HEK293 (cell line): Measurements from ENCODE around the gene YIF1B.
A peak's percentile ranks its signal among the peaks of the same experiment; 100 is the strongest.

Experiments used
- CTCF ChIA-PET: fragments of 350-600 bp; formaldehyde crosslinking; extraction: SDS; loops from one replicate; lab custom pipeline; 2021; ENCODE audit warnings: antibody characterized with exemption; lab: Yijun Ruan, JAX
- POLR2A ChIA-PET: fragments of 300-600 bp; formaldehyde crosslinking; extraction: SDS; loops from one replicate; lab custom pipeline; 2020; ENCODE audit warnings: antibody characterized with exemption, inconsistent platforms; lab: Yijun Ruan, JAX
- H3K27ac ChIP-seq: fragments of 200-500 bp; sonication (Bioruptor generic); 2 replicates; pipeline ENCODE4 v1.5.1; 2014; ENCODE audit warnings: low read depth, low read length, control low read depth, inconsistent platforms; ENCODE audit errors: extremely low read depth
- H3K36me3 ChIP-seq, 2 experiments: fragments of 200-500 bp in 1 of 2; sonication (Bioruptor generic) in 1 of 2; 1 replicate in 1 of 2; 2 replicates in 1 of 2; pipeline ENCODE4 v1.5.1; 2014 to 2017; ENCODE audit warnings: inconsistent platforms in 2 of 2, low read length in 2 of 2; ENCODE audit not compliant: control insufficient read depth in 2 of 2, insufficient read depth in 1 of 2
- H3K4me1 ChIP-seq: fragments of 200-500 bp; sonication (Bioruptor generic); 2 replicates; pipeline ENCODE4 v1.5.1; 2014; ENCODE audit warnings: mild to moderate bottlenecking, low read length, inconsistent platforms; ENCODE audit not compliant: control insufficient read depth, insufficient read depth
- H3K4me3 ChIP-seq: 2 replicates; pipeline ENCODE4 v1.5.1; 2011; ENCODE audit warnings: low read depth, mild to moderate bottlenecking, control low read depth, low read length, moderate library complexity
- H3K9me3 ChIP-seq: fragments of 200-500 bp; sonication (Bioruptor generic); 2 replicates; pipeline ENCODE4 v1.5.1; 2014; ENCODE audit warnings: low read depth, low read length, inconsistent platforms; ENCODE audit not compliant: control insufficient read depth, insufficient read depth
- EGR2 ChIP-seq: fragments of 450-650 bp; formaldehyde crosslinking; IDR thresholded peaks from 2 replicates; pipeline ENCODE4 v1.5.1; 2016; ENCODE audit warnings: low read depth, missing biosample characterization, missing genetic modification characterization
- GLI2 ChIP-seq: fragments of 450-650 bp; formaldehyde crosslinking; IDR thresholded peaks from 2 replicates; pipeline ENCODE4; 2017; ENCODE audit warnings: missing biosample characterization, missing genetic modification characterization, low read depth, borderline replicate concordance
- KLF1 ChIP-seq: fragments of 450-650 bp; formaldehyde crosslinking; IDR thresholded peaks from 2 replicates; pipeline ENCODE4 v1.5.1; 2016; ENCODE audit warnings: missing biosample characterization, missing genetic modification characterization
- KLF9 ChIP-seq: fragments of 450-650 bp; formaldehyde crosslinking; IDR thresholded peaks from 2 replicates; pipeline ENCODE4 v1.5.1; 2016; ENCODE audit warnings: missing biosample characterization, missing genetic modification characterization, low read depth
- SETDB1 ChIP-seq: IDR thresholded peaks from one replicate; pipeline ENCODE4 v1.6.1; 2017; ENCODE audit warnings: mild to moderate bottlenecking, low read length, moderate library complexity, mixed read lengths; ENCODE audit not compliant: insufficient read length
- TCF7L2 ChIP-seq: IDR thresholded peaks from 2 replicates; pipeline ENCODE4 v1.6.1; 2011; ENCODE audit warnings: low read depth, mild to moderate bottlenecking, inconsistent platforms, low read length, moderate library complexity, borderline replicate concordance
- ZBTB10 ChIP-seq: fragments of 450-650 bp; formaldehyde crosslinking; IDR thresholded peaks from 2 replicates; pipeline ENCODE4 v1.5.1; 2016; ENCODE audit warnings: missing biosample characterization, missing genetic modification characterization
- ZBTB21 ChIP-seq: fragments of 450-650 bp; formaldehyde crosslinking; IDR thresholded peaks from 2 replicates; pipeline ENCODE4 v1.5.1; 2017; ENCODE audit warnings: missing biosample characterization, missing genetic modification characterization
- ZFHX2 ChIP-seq: fragments of 450-650 bp; formaldehyde crosslinking; conservative IDR thresholded peaks from 2 replicates; pipeline ENCODE4 v1.5.1; 2016; ENCODE audit warnings: missing biosample characterization, missing genetic modification characterization
- ZIC2 ChIP-seq: fragments of 450-650 bp; formaldehyde crosslinking; IDR thresholded peaks from 2 replicates; pipeline ENCODE4 v1.5.1; 2016; ENCODE audit warnings: missing biosample characterization, missing genetic modification characterization
- ZNF23 ChIP-seq: fragments of 450-650 bp; formaldehyde crosslinking; IDR thresholded peaks from 2 replicates; pipeline ENCODE4 v1.5.1; 2016; ENCODE audit warnings: missing biosample characterization, missing genetic modification characterization, borderline replicate concordance
- ZNF239 ChIP-seq: fragments of 450-650 bp; formaldehyde crosslinking; IDR thresholded peaks from 2 replicates; pipeline ENCODE4 v1.5.1; 2016; ENCODE audit warnings: missing biosample characterization, missing genetic modification characterization
- ZNF24 ChIP-seq: fragments of 450-650 bp; formaldehyde crosslinking; IDR thresholded peaks from 2 replicates; pipeline ENCODE4 v1.5.1; 2016; ENCODE audit warnings: missing biosample characterization, missing genetic modification characterization
- ZNF280D ChIP-seq: fragments of 450-650 bp; formaldehyde crosslinking; IDR thresholded peaks from 2 replicates; pipeline ENCODE4 v1.5.1; 2016; ENCODE audit warnings: missing biosample characterization, missing genetic modification characterization
- ZNF501 ChIP-seq: fragments of 450-650 bp; formaldehyde crosslinking; IDR thresholded peaks from 2 replicates; pipeline ENCODE4 v1.5.1; 2016; ENCODE audit warnings: missing biosample characterization, missing genetic modification characterization
- ZNF670 ChIP-seq: fragments of 450-650 bp; formaldehyde crosslinking; IDR thresholded peaks from 2 replicates; pipeline ENCODE4 v1.5.1; 2016; ENCODE audit warnings: missing biosample characterization, missing genetic modification characterization, low read depth
- ZNF701 ChIP-seq: fragments of 450-650 bp; formaldehyde crosslinking; IDR thresholded peaks from 2 replicates; pipeline ENCODE4 v1.5.1; 2016; ENCODE audit warnings: missing biosample characterization, missing genetic modification characterization
- ZNF776 ChIP-seq: fragments of 450-650 bp; formaldehyde crosslinking; IDR thresholded peaks from 2 replicates; pipeline ENCODE4 v1.5.0; 2017; ENCODE audit warnings: missing biosample characterization, missing genetic modification characterization, borderline replicate concordance
- ZNF830 ChIP-seq: fragments of 450-650 bp; IDR thresholded peaks from 2 replicates; pipeline ENCODE4 v1.5.0; 2018; ENCODE audit warnings: missing biosample characterization, missing genetic modification characterization, low read depth, mild to moderate bottlenecking, moderate library complexity
- ZNF837 ChIP-seq: fragments of 450-650 bp; formaldehyde crosslinking; IDR thresholded peaks from 2 replicates; pipeline ENCODE4 v1.5.1; 2016; ENCODE audit warnings: missing biosample characterization, missing genetic modification characterization
- TF ChIP-seq, protein P1 (sequence below): fragments of 450-650 bp; formaldehyde crosslinking; IDR thresholded peaks from 2 replicates; pipeline ENCODE4 v1.5.1; 2016; ENCODE audit warnings: missing biosample characterization, missing genetic modification characterization

YIF1B gene

GRCh38 chr19:38288123-38288855, 27.5 kb downstream of the YIF1B start:
- peaks cover 62 to 81% of the 10 kb centered on the region in 2 experiments for H3K36me3 ChIP-seq

GRCh38 chr19:38287604-38288003, 28.1 kb downstream of the YIF1B start:
- CTCF ChIA-PET, result interaction anchor here (0.7 kb wide), 1 partner anchor 18 kb away, joined by 3 read pairs; no protein-coding TSS in a partner anchor
- no peaks in the 10 kb centered on the region for H3K4me1 ChIP-seq
- TF ChIP-seq ZNF837 (no peak), KLF9 (tag by site-specific recombination) (no peak), ZNF776 (tag by site-specific recombination) (no peak), ZNF24 (no peak), KLF1 (tag by site-specific recombination) (no peak)
- TF ChIP-seq, all 188 proteins: peak for 0
- no peak overlapping the region for H3K4me3 ChIP-seq
- POLR2A ChIA-PET, result no interaction called here
- H3K27ac ChIP-seq, result no peak overlapping the region
- H3K36me3 ChIP-seq, result peaks cover 68 to 75% of the 10 kb centered on the region in 2 experiments
- H3K9me3 ChIP-seq, result no peaks in the 10 kb centered on the region

More at GRCh38 chr19:38288123-38288855, 27.5 kb downstream of the YIF1B start:
- ChIA-PET POLR2A (interaction anchor here (0.5 to 0.7 kb wide), 2 partner anchors 8 to 11 kb away, joined by 3 to 4 read pairs; no protein-coding TSS in a partner anchor), CTCF (interaction anchor here (1.1 kb wide), 1 partner anchor 11 kb away, joined by 4 read pairs; no protein-coding TSS in a partner anchor)
- no peaks in the 10 kb centered on the region for H3K9me3 ChIP-seq
- H3K4me3 ChIP-seq, result no peak overlapping the region
- no peaks in the 10 kb centered on the region for H3K4me1 ChIP-seq
- TF ChIP-seq ZNF239 (tag by site-specific recombination) (no peak), ZIC2 (tag by site-specific recombination) (0 out of 2 replicates have a peak, but pooled peaks have one; percentile 11), EGR2 (tag by site-specific recombination) (peak; percentile 82), ZFHX2 (tag by site-specific recombination) (peak; percentile 45; the same call in 1 of the 2 replicates)
- no peak overlapping the region for H3K27ac ChIP-seq

- ChIA-PET CTCF (interaction anchor here (0.5 to 2.5 kb wide), 9 partner anchors 9 to 144 kb away, joined by 3 to 13 read pairs (median 3); partner anchors contain the start of genes CATSPERG and GGN), POLR2A (interaction anchor here (1.2 kb wide), 1 partner anchor 22 kb away, joined by 3 read pairs; no protein-coding TSS in a partner anchor)
- Histone ChIP-seq H3K4me3 (no peak overlapping the region), H3K4me1 (peaks cover 7% of the 10 kb centered on the region), H3K27ac (no peak overlapping the region), H3K9me3 (no peaks in the 10 kb centered on the region), H3K36me3 (peaks cover 54 to 57% of the 10 kb centered on the region in 2 experiments)
- TF ChIP-seq ZNF670 (tag by site-specific recombination) (no peak), TCF7L2 (no peak), ZNF23 (tag by site-specific recombination) (no peak), ZNF776 (tag by site-specific recombination) (no peak), SETDB1 (no peak), ZBTB10 (tag by site-specific recombination) (no peak), ZNF501 (tag by site-specific recombination) (no peak), ZNF280D (tag by site-specific recombination) (no peak), ZNF830 (tag by site-specific recombination) (no peak), ZBTB21 (tag by site-specific recombination) (no peak), GLI2 (no peak), ZNF701 (no peak)
- TF ChIP-seq, protein P1, sequence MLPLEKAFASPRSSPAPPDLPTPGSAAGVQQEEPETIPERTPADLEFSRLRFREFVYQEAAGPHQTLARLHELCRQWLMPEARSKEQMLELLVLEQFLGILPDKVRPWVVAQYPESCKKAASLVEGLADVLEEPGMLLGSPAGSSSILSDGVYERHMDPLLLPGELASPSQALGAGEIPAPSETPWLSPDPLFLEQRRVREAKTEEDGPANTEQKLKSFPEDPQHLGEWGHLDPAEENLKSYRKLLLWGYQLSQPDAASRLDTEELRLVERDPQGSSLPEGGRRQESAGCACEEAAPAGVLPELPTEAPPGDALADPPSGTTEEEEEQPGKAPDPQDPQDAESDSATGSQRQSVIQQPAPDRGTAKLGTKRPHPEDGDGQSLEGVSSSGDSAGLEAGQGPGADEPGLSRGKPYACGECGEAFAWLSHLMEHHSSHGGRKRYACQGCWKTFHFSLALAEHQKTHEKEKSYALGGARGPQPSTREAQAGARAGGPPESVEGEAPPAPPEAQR, result no peak
Measured at GRCh38 chr19:38285567-38285966, 30.2 kb downstream of the YIF1B start.
